Measurements from ENCODE around the gene ZDHHC14. TPM values are rescaled to one million over a fixed set of nuclear protein-coding genes. Genes with fewer than 3 reads are reported as not detected.

The ZDHHC14 gene
- total RNA-seq, 4 donors from 2014 or later = 7.3 to 14.4 (median 8.1) TPM

GRCh38 chr6:157634546-157634945 lies 253.6 kb downstream of the ZDHHC14 start:
- 92 to 93% methylated on average over 4 to 7 of the region's 8 CpGs for WGBS, 2 donors (ENCODE audit: low coverage in 1 of 2)
- no peaks in the 10 kb centered on the region for H3K27me3 ChIP-seq

GRCh38 chr6:157635388-157636244 lies 254.6 kb downstream of the ZDHHC14 start:
- Histone ChIP-seq H3K27me3 (no peaks in the 10 kb centered on the region), H3K9me3 (no peaks in the 10 kb centered on the region), H3K4me1 (no peaks in the 10 kb centered on the region), H3K27ac (no peak overlapping the region), H3K36me3 (peaks cover 0 to 12% of the 10 kb centered on the region in 2 donors), H3K4me3 (no peak overlapping the region)
- no peak for ATAC-seq
- 83 to 95% methylated on average over 7 to 15 of the region's 23 CpGs for WGBS, 2 donors (ENCODE audit: low coverage in 1 of 2)
- TF ChIP-seq POLR2A (IDR thresholded peaks at IDR 0.05) (no peak), CTCF (IDR thresholded peaks at IDR 0.05) (no peak)

More at GRCh38 chr6:157634546-157634945, 253.6 kb downstream of the ZDHHC14 start:
- Histone ChIP-seq H3K4me3 (no peak overlapping the region), H3K4me1 (no peaks in the 10 kb centered on the region), H3K9me3 (no peaks in the 10 kb centered on the region), H3K36me3 (peaks cover 0 to 12% of the 10 kb centered on the region in 2 donors), H3K27ac (no peak overlapping the region)
- ATAC-seq = no peak
- TF ChIP-seq EP300 (IDR thresholded peaks at IDR 0.05) (no peak), POLR2A (IDR thresholded peaks at IDR 0.05) (no peak), CTCF (IDR thresholded peaks at IDR 0.05) (no peak), POLR2AphosphoS5 (IDR thresholded peaks at IDR 0.05) (no peak)

DNA sequence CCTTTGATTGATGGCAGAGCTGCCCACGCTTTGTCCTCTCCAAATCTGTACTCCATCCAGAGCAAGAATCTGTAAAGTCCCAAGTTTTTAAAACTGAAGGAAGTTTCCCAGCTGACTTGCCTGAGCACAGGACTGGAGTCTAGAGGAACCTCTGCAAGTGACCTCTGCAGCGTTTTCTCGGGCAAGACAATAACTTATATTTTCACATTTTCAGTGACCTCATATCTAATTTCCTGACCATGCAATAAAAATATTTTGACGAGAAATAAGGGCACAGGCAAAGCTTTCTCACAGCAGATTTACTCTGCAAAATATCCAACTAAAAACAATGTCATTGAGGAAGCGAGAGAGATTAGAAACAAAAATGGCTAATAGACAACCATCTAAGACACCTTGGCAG lies 256.5 kb downstream of the ZDHHC14 start:
- H3K36me3 ChIP-seq = peaks cover 0 to 12% of the 10 kb centered on the region in 2 donors
- no peak for TF ChIP-seq EP300 (IDR thresholded peaks at IDR 0.05)
- TF ChIP-seq POLR2AphosphoS5 (IDR thresholded peaks at IDR 0.05) = no peak
- TF ChIP-seq CTCF (IDR thresholded peaks at IDR 0.05) = no peak
- TF ChIP-seq POLR2A (IDR thresholded peaks at IDR 0.05) = no peak

DNA sequence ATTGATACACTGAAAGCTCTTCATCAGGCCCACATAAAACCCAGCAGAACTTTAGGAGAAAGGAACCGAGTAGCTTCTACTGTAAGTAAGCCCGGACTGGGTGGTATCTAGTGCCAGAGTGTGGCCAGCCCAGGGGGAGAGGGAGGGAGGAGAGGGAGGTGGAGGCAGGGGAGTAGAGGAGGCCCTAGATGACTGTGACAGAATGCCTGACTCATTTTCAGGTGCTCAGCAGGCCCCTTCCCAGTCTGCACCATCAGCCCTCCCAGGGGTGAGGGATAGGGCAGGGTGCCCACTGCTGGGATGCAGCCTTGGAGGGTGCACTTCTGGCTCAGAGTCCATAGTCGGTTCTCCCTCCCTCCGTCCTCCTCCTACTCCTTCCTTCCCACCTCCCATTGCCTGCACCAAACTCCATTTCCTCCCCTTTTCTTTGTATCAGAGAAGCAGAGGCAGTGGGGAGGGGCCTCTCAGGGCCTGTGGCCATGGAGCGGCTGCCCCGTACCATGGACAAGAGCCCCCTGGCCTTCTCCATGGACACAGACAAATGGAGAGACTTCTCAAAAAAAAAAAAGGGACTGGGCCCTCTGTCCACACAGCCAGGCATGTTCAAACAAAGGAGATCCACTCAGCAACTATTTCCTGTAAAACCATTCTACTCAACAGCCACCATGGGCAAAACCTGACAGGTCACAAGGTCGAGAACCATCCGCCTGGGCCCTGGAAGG lies 257.1 kb downstream of the ZDHHC14 start:
- Histone ChIP-seq H3K4me3 (no peak overlapping the region), H3K4me1 (no peaks in the 10 kb centered on the region), H3K27ac (no peak overlapping the region), H3K27me3 (no peaks in the 10 kb centered on the region), H3K9me3 (no peaks in the 10 kb centered on the region), H3K36me3 (peaks cover 0 to 11% of the 10 kb centered on the region in 2 donors)
- no peak for ATAC-seq
- 79 to 100% methylated on average over 2 of the region's 8 CpGs for WGBS, 2 donors (ENCODE audit: low coverage in 1 of 2)
- TF ChIP-seq POLR2AphosphoS5 (IDR thresholded peaks at IDR 0.05) (no peak), POLR2A (IDR thresholded peaks at IDR 0.05) (no peak), EP300 (IDR thresholded peaks at IDR 0.05) (no peak), CTCF (IDR thresholded peaks at IDR 0.05) (no peak)

More for the DNA sequence above, 256.5 kb downstream of the ZDHHC14 start:
- H3K4me3 ChIP-seq = no peak overlapping the region
- no peaks in the 10 kb centered on the region for H3K9me3 ChIP-seq
- ATAC-seq = no peak
- WGBS, 2 donors (ENCODE audit: low coverage in 1 of 2) = 87 to 89% methylated on average over 4 of the region's 5 CpGs
- H3K4me1 ChIP-seq = no peaks in the 10 kb centered on the region
- no peak overlapping the region for H3K27ac ChIP-seq
- no peaks in the 10 kb centered on the region for H3K27me3 ChIP-seq
